HEK293 (cell line): ENCODE measurements around the gene DNAJB5.

Experiments
- ZBTB8A ChIP-seq: fragments of 450-650 bp; formaldehyde crosslinking; IDR thresholded peaks from 2 replicates; pipeline ENCODE4 v1.5.1; 2016; ENCODE audit warnings: missing biosample characterization, missing genetic modification characterization
- ZNF184 ChIP-seq: fragments of 450-650 bp; IDR thresholded peaks from 2 replicates; pipeline ENCODE4 v1.5.1; 2018; ENCODE audit warnings: missing biosample characterization, mild to moderate bottlenecking, missing genetic modification characterization
- ZNF239 ChIP-seq: fragments of 450-650 bp; formaldehyde crosslinking; IDR thresholded peaks from 2 replicates; pipeline ENCODE4 v1.5.1; 2016; ENCODE audit warnings: missing biosample characterization, missing genetic modification characterization
- ZNF24 ChIP-seq: fragments of 450-650 bp; formaldehyde crosslinking; IDR thresholded peaks from 2 replicates; pipeline ENCODE4 v1.5.1; 2016; ENCODE audit warnings: missing biosample characterization, missing genetic modification characterization
- ZNF302 ChIP-seq: fragments of 450-650 bp; formaldehyde crosslinking; IDR thresholded peaks from 2 replicates; pipeline ENCODE4 v1.5.1; 2016; ENCODE audit warnings: missing biosample characterization, missing genetic modification characterization, low read depth
- ZNF362 ChIP-seq: fragments of 450-650 bp; formaldehyde crosslinking; IDR thresholded peaks from 2 replicates; pipeline ENCODE4 v1.5.1; 2016; ENCODE audit warnings: missing biosample characterization, missing genetic modification characterization
- ZNF404 ChIP-seq: fragments of 450-650 bp; formaldehyde crosslinking; IDR thresholded peaks from 2 replicates; pipeline ENCODE4 v1.5.1; 2017; ENCODE audit warnings: missing biosample characterization, missing genetic modification characterization
- ZNF501 ChIP-seq: fragments of 450-650 bp; formaldehyde crosslinking; IDR thresholded peaks from 2 replicates; pipeline ENCODE4 v1.5.1; 2016; ENCODE audit warnings: missing biosample characterization, missing genetic modification characterization
- ZNF549 ChIP-seq: fragments of 450-650 bp; IDR thresholded peaks from 2 replicates; pipeline ENCODE4 v1.5.1; 2018; ENCODE audit warnings: missing biosample characterization, missing genetic modification characterization, mild to moderate bottlenecking, inconsistent platforms, moderate library complexity
- ZNF561 ChIP-seq: fragments of 450-650 bp; IDR thresholded peaks from 2 replicates; pipeline ENCODE4 v1.5.1; 2018; ENCODE audit warnings: missing biosample characterization, missing genetic modification characterization, borderline replicate concordance
- ZNF768 ChIP-seq: fragments of 450-650 bp; formaldehyde crosslinking; IDR thresholded peaks from 2 replicates; pipeline ENCODE4 v1.5.1; 2018; ENCODE audit warnings: missing biosample characterization, mild to moderate bottlenecking, missing genetic modification characterization
- ZNF777 ChIP-seq: fragments of 450-650 bp; formaldehyde crosslinking; IDR thresholded peaks from 2 replicates; pipeline ENCODE4 v1.5.1; 2017; ENCODE audit warnings: missing biosample characterization, missing genetic modification characterization, borderline replicate concordance
- TF ChIP-seq, protein P1 (sequence below): fragments of 450-650 bp; formaldehyde crosslinking; IDR thresholded peaks from 2 replicates; pipeline ENCODE4 v1.5.1; 2016; ENCODE audit warnings: missing biosample characterization, missing genetic modification characterization
- TF ChIP-seq, protein P2 (sequence below): fragments of 450-650 bp; formaldehyde crosslinking; IDR thresholded peaks from 2 replicates; pipeline ENCODE4 v1.5.1; 2016; ENCODE audit warnings: missing biosample characterization, missing genetic modification characterization, low read depth

- TF ChIP-seq, protein P1, sequence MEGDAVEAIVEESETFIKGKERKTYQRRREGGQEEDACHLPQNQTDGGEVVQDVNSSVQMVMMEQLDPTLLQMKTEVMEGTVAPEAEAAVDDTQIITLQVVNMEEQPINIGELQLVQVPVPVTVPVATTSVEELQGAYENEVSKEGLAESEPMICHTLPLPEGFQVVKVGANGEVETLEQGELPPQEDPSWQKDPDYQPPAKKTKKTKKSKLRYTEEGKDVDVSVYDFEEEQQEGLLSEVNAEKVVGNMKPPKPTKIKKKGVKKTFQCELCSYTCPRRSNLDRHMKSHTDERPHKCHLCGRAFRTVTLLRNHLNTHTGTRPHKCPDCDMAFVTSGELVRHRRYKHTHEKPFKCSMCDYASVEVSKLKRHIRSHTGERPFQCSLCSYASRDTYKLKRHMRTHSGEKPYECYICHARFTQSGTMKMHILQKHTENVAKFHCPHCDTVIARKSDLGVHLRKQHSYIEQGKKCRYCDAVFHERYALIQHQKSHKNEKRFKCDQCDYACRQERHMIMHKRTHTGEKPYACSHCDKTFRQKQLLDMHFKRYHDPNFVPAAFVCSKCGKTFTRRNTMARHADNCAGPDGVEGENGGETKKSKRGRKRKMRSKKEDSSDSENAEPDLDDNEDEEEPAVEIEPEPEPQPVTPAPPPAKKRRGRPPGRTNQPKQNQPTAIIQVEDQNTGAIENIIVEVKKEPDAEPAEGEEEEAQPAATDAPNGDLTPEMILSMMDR = no peak
- no peak for TF ChIP-seq ZNF24 (tag by site-specific recombination)
- no peak for TF ChIP-seq ZNF302 (tag by site-specific recombination)
- no peak for TF ChIP-seq ZNF768
- TF ChIP-seq ZBTB8A = no peak
- TF ChIP-seq ZNF561 (tag by site-specific recombination) = peak; percentile 57; the same call in 1 of the 2 replicates
- no peak for TF ChIP-seq ZNF777 (tag by site-specific recombination)
- TF ChIP-seq ZNF362 (tag by site-specific recombination) = no peak
- TF ChIP-seq, protein P2, sequence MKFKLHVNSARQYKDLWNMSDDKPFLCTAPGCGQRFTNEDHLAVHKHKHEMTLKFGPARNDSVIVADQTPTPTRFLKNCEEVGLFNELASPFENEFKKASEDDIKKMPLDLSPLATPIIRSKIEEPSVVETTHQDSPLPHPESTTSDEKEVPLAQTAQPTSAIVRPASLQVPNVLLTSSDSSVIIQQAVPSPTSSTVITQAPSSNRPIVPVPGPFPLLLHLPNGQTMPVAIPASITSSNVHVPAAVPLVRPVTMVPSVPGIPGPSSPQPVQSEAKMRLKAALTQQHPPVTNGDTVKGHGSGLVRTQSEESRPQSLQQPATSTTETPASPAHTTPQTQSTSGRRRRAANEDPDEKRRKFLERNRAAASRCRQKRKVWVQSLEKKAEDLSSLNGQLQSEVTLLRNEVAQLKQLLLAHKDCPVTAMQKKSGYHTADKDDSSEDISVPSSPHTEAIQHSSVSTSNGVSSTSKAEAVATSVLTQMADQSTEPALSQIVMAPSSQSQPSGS = no peak
- no peak; the same call in 1 of the 2 replicates for TF ChIP-seq ZNF501 (tag by site-specific recombination)
- no peak for TF ChIP-seq ZNF404 (tag by site-specific recombination)
- TF ChIP-seq ZNF549 = no peak
- no peak for TF ChIP-seq ZNF239
- TF ChIP-seq ZNF184 = no peak
These were observed at the start of gene DNAJB5 for GRCh38 chr9:34989003-34989945.
